HL-60 (cell line): ENCODE results near the gene CCDC120.

Experiments
- GABPA ChIP-seq: IDR thresholded peaks from 2 replicates; pipeline ENCODE4 v1.6.1; 2012; ENCODE audit warnings: low read depth
- POLR2AphosphoS5 ChIP-seq: IDR thresholded peaks from 2 replicates; pipeline ENCODE4 v1.6.1; 2012; ENCODE audit warnings: low read depth
- REST ChIP-seq: IDR thresholded peaks from 2 replicates; pipeline ENCODE4 v1.6.1; 2012; ENCODE audit warnings: low read depth; ENCODE audit not compliant: insufficient replicate concordance
- TF ChIP-seq, protein P1 (sequence below): IDR thresholded peaks from one replicate; pipeline ENCODE4 v1.5.1; 2011; ENCODE audit warnings: low read length, control low read depth, inconsistent platforms; ENCODE audit not compliant: insufficient read depth

DNA sequence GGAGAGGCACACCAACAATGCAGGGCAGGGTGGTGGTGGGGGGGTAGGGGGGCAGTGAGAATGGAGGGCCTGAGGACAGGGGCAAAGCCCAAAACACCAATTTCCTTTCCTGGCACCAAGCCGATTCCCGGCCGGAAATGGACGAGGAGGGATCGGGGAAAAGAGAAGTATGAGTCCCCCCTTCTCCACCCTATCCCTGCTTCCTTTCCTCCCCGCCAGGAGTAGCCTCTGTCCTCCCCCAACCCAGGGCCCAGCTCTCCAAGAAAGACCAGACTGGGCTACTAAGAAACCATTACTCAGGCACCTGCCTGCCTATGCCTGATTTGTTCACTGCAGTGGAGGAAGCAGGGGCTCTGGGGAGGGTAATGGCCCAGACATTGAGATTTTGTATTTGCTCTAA is 402 bp downstream of the CCDC120 start:
- TF ChIP-seq, protein P1, sequence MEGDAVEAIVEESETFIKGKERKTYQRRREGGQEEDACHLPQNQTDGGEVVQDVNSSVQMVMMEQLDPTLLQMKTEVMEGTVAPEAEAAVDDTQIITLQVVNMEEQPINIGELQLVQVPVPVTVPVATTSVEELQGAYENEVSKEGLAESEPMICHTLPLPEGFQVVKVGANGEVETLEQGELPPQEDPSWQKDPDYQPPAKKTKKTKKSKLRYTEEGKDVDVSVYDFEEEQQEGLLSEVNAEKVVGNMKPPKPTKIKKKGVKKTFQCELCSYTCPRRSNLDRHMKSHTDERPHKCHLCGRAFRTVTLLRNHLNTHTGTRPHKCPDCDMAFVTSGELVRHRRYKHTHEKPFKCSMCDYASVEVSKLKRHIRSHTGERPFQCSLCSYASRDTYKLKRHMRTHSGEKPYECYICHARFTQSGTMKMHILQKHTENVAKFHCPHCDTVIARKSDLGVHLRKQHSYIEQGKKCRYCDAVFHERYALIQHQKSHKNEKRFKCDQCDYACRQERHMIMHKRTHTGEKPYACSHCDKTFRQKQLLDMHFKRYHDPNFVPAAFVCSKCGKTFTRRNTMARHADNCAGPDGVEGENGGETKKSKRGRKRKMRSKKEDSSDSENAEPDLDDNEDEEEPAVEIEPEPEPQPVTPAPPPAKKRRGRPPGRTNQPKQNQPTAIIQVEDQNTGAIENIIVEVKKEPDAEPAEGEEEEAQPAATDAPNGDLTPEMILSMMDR: no peak
- TF ChIP-seq REST (no peak), POLR2AphosphoS5 (no peak), GABPA (no peak)
